Sigmoid colon (tissue), 4 donors: Measurements from ENCODE around the gene PRKG2.

Experiments used
- EP300 ChIP-seq, 4 donors: sonication (generic); formaldehyde crosslinking; IDR thresholded peaks; one replicate each; pipeline ENCODE4 v1.6.1; 2017; ENCODE audit warnings: antibody characterized with exemption in 4 of 4
- POLR2A ChIP-seq, 2 donors: fragments of 450-650 bp; IDR thresholded peaks; one replicate each; pipeline ENCODE4 v1.6.1; 2016; ENCODE audit warnings: antibody characterized with exemption in 2 of 2, mild to moderate bottlenecking in 2 of 2, moderate library complexity in 2 of 2
- POLR2AphosphoS5 ChIP-seq, 4 donors: sonication (generic); formaldehyde crosslinking; IDR thresholded peaks; one replicate each; pipeline ENCODE4 v1.6.1; 2017; ENCODE audit warnings: antibody characterized with exemption in 4 of 4
- TF ChIP-seq, protein P1 (sequence below), 4 experiments: fragments of 450-650 bp in 3 of 4; fragments of 200-600 bp in 1 of 4; IDR thresholded peaks; one replicate each; pipeline ENCODE4 v1.5.1; 2016 to 2019; ENCODE audit warnings: antibody characterized with exemption in 4 of 4, mild to moderate bottlenecking in 3 of 4, moderate library complexity in 2 of 4

- no peak for TF ChIP-seq POLR2A (IDR thresholded peaks at IDR 0.05)
- TF ChIP-seq, protein P1, sequence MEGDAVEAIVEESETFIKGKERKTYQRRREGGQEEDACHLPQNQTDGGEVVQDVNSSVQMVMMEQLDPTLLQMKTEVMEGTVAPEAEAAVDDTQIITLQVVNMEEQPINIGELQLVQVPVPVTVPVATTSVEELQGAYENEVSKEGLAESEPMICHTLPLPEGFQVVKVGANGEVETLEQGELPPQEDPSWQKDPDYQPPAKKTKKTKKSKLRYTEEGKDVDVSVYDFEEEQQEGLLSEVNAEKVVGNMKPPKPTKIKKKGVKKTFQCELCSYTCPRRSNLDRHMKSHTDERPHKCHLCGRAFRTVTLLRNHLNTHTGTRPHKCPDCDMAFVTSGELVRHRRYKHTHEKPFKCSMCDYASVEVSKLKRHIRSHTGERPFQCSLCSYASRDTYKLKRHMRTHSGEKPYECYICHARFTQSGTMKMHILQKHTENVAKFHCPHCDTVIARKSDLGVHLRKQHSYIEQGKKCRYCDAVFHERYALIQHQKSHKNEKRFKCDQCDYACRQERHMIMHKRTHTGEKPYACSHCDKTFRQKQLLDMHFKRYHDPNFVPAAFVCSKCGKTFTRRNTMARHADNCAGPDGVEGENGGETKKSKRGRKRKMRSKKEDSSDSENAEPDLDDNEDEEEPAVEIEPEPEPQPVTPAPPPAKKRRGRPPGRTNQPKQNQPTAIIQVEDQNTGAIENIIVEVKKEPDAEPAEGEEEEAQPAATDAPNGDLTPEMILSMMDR (IDR thresholded peaks at IDR 0.05) = no peak
- TF ChIP-seq POLR2AphosphoS5 (IDR thresholded peaks at IDR 0.05) = no peak
- TF ChIP-seq EP300 (IDR thresholded peaks at IDR 0.05) = no peak
Observed at GRCh38 chr4:81204571-81204970, 10.5 kb downstream of the PRKG2 start.
